ENCODE results near the gene POLG.

POLG gene

DNA sequence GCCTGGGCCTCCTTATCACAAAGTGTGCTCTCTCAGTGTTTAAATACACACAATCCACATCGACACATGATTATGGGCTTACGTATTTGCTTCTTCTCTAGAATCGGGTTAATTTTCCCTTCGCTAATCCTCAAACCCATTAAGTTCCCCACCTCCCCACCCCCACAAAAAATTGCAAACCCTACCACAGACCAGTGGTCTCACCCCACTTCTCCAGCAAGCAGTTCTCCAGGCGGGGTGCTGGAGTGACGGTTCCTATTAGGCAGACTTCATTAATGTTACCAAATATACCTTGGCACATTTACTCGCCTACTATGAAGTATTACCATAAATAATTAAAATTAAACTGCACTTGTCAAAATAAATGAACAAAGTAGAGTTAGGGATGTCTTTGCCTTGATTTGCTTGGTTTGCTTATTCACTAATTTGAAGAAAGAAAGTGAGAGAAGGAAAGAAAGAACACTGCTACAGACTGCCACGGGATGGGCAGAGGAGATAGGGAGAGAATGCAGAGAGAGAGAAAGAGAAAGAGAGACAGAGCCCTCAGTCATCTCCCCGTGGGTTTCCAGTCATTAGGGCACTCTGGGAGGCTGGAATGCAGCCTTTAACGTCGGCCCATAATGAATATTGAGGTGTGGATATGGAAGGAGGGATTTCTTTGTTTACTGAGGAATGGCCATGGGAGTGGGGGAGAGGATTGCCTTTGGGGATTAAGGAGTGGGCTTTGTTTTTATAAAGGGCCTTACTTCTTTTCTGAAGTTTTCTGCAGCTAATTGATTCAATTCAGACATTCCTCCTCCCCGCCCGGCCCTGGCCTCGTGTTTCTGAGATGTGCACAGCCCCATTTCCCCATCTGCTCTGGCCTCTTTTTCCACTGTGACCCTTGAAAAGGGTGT is 39.7 kb upstream of the POLG start:
- peaks cover 19% of the 10 kb centered on the region in 2 experiments for H3K4me1 ChIP-seq (ENCODE audit: control insufficient read depth in 1 of 2, insufficient read depth in 2 of 2, low read length in 2 of 2)
- no peak overlapping the region for H2AFZ ChIP-seq (ENCODE audit: insufficient read depth, low read length, poor library complexity)
- WGBS (ENCODE audit: extremely low coverage, insufficient coverage, insufficient read length) = no CpG with 5 or more reads among the region's 14 CpGs
- no peak overlapping the region for H2BK5ac ChIP-seq (ENCODE audit: low read depth, low read length, poor library complexity)
- H2BK12ac ChIP-seq (ENCODE audit: low read length) = no peak overlapping the region
- H3K36me3 ChIP-seq (ENCODE audit: control insufficient read depth in 1 of 2, insufficient read depth in 2 of 2, low read length in 2 of 2) = no peaks in the 10 kb centered on the region
- H2BK120ac ChIP-seq (ENCODE audit: insufficient read depth, low read length, poor library complexity) = no peak overlapping the region
- H3K23ac ChIP-seq (ENCODE audit: low read length) = no peak overlapping the region
- peaks cover 4% of the 10 kb centered on the region for H3K79me1 ChIP-seq (ENCODE audit: low read length)
- no peak overlapping the region for H3K4me2 ChIP-seq (ENCODE audit: low read length)
- peaks cover 95% of the 10 kb centered on the region for H3K27me3 ChIP-seq (ENCODE audit: insufficient read depth, low read length)
- H4K91ac ChIP-seq (ENCODE audit: low read depth, low read length) = no peak overlapping the region
- no peak overlapping the region for H3K4ac ChIP-seq (ENCODE audit: low read depth, low read length)
- no peak overlapping the region for H4K12ac ChIP-seq (ENCODE audit: low read depth, low read length)
- H3K27ac ChIP-seq (ENCODE audit: low read depth, low read length) = no peak overlapping the region
- no peak overlapping the region for H3K18ac ChIP-seq (ENCODE audit: low read length)
- no peaks in the 10 kb centered on the region for H3K79me2 ChIP-seq (ENCODE audit: control insufficient read depth, insufficient read depth, low read length, poor library complexity)
- H3K9ac ChIP-seq (ENCODE audit: low read length) = no peak overlapping the region
- H3K14ac ChIP-seq (ENCODE audit: low read length) = no peak overlapping the region
- no peak for DNase-seq
- no peak overlapping the region for H2AK5ac ChIP-seq (ENCODE audit: low read length)
- H3K9me3 ChIP-seq (ENCODE audit: insufficient read depth, low read depth, low read length) = peaks cover 18% of the 10 kb centered on the region
- no peak overlapping the region for H3K4me3 ChIP-seq (ENCODE audit: low read depth, low read length)
- no peak overlapping the region for H4K8ac ChIP-seq (ENCODE audit: low read depth, low read length)

DNA sequence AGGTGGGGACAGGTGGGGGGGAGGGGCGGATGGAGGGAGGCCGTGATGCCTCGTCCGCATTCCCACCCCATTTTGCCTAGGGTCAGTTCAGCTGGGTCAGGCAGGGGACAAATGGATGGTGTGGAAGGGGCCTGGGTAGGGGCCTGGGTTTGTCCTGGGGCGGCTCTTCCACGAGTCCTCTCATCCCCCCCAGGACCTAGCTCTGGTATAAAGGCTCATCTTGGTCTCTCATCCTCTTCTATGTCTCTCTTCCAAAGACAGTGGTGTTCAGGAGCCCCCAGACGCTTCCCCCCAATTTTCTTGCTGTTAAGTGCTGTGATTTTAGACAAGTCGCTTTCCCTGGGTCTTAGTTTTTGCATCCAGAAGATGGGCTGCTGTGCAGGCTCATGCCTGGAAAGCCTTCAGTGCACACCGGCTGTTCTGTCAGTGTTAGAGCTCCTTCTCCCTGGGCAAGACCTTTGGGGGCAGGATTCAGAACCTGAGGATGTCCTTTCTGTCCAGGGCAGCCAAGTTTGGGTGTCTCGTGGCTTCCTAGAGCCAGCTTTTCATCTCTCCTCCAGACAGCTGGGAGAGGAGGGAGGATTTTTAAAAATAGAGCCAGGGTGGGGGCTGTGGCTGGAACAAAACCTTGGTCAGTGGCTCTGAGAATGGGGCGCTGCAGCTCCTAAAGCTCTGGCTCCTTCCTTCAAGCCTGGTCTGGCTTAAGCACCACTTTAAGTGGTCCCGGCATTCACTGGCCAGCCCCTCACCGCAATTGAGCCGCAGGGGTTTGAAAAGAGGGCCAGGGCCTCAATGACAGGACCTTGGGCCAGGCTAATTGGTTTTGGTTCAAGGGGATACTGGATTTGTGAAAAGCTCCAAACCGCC is 37.7 kb upstream of the POLG start:
- no peak overlapping the region for H3K4me2 ChIP-seq (ENCODE audit: low read length)
- no peak overlapping the region for H3K4me3 ChIP-seq (ENCODE audit: low read depth, low read length)
- no peak overlapping the region for H4K8ac ChIP-seq (ENCODE audit: low read depth, low read length)
- H2BK5ac ChIP-seq (ENCODE audit: low read depth, low read length, poor library complexity) = no peak overlapping the region
- peaks cover 0 to 7% of the 10 kb centered on the region in 2 experiments for H3K4me1 ChIP-seq (ENCODE audit: control insufficient read depth in 1 of 2, insufficient read depth in 2 of 2, low read length in 2 of 2)
- no CpG with 5 or more reads among the region's 15 CpGs for WGBS (ENCODE audit: extremely low coverage, insufficient coverage, insufficient read length)
- no peak overlapping the region for H2AK5ac ChIP-seq (ENCODE audit: low read length)
- peaks cover 13% of the 10 kb centered on the region for H3K9me3 ChIP-seq (ENCODE audit: insufficient read depth, low read depth, low read length)
- H3K23ac ChIP-seq (ENCODE audit: low read length) = no peak overlapping the region
- no peak overlapping the region for H4K91ac ChIP-seq (ENCODE audit: low read depth, low read length)
- H3K79me1 ChIP-seq (ENCODE audit: low read length) = no peaks in the 10 kb centered on the region
- H3K79me2 ChIP-seq (ENCODE audit: control insufficient read depth, insufficient read depth, low read length, poor library complexity) = no peaks in the 10 kb centered on the region
- no peak overlapping the region for H3K18ac ChIP-seq (ENCODE audit: low read length)
- no peak for DNase-seq
- H3K14ac ChIP-seq (ENCODE audit: low read length) = no peak overlapping the region
- peaks cover 95% of the 10 kb centered on the region for H3K27me3 ChIP-seq (ENCODE audit: insufficient read depth, low read length)
- no peaks in the 10 kb centered on the region for H3K36me3 ChIP-seq (ENCODE audit: control insufficient read depth in 1 of 2, insufficient read depth in 2 of 2, low read length in 2 of 2)
- no peak overlapping the region for H3K4ac ChIP-seq (ENCODE audit: low read depth, low read length)
- H3K9ac ChIP-seq (ENCODE audit: low read length) = no peak overlapping the region
- H4K12ac ChIP-seq (ENCODE audit: low read depth, low read length) = no peak overlapping the region
- H2BK12ac ChIP-seq (ENCODE audit: low read length) = no peak overlapping the region
- no peak overlapping the region for H2BK120ac ChIP-seq (ENCODE audit: insufficient read depth, low read length, poor library complexity)
- H3K27ac ChIP-seq (ENCODE audit: low read depth, low read length) = no peak overlapping the region
- no peak overlapping the region for H2AFZ ChIP-seq (ENCODE audit: insufficient read depth, low read length, poor library complexity)

DNA sequence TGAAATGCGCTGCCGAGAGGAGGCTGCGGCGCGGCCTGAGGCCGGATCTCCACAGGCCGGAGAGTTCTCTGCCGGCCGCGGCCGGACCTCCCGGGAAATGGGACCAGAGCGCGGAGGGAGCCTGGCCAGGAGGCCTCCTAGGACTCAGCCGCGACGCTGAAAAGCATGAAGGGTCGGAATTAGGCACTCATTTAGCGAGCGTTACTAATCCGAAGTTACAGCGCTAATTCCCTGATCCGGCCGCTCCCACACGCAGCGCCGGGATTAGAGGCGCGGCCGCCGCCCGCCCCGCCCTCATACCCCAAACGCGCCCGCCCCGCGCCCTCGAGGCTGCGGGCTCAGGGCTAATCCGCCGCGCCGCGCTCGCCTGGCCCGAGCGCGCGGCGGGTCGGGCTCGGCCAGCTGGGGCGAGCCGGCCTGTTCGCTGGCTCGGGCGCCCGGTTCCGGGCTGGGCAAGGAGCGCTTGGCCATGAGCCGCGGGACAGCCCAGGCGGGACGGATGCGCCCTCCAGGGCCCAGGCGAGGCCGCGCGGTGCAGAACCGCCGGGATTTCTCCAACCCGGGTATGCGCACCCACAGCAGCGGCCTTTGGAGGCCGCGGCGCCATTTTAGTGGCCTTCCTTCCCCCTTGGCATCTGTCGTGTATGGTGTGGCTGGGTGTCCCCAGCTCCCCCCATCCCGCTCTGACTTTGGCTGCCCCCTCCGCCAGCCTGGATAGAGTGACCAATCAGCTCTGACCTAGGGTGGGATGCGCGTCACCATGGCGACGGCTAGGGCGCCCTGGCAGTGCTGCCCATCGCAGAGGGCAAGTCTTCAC is 36.8 kb upstream of the POLG start:
- Histone ChIP-seq H3K4me2 (ENCODE audit: low read length) (peak overlapping the region; percentile 36), H4K91ac (ENCODE audit: low read depth, low read length) (no peak overlapping the region), H3K14ac (ENCODE audit: low read length) (no peak overlapping the region), H3K18ac (ENCODE audit: low read length) (no peak overlapping the region), H2AK5ac (ENCODE audit: low read length) (no peak overlapping the region), H3K79me1 (ENCODE audit: low read length) (no peaks in the 10 kb centered on the region), H3K79me2 (ENCODE audit: control insufficient read depth, insufficient read depth, low read length, poor library complexity) (no peaks in the 10 kb centered on the region), H2BK120ac (ENCODE audit: insufficient read depth, low read length, poor library complexity) (no peak overlapping the region), H2BK12ac (ENCODE audit: low read length) (no peak overlapping the region), H3K23ac (ENCODE audit: low read length) (no peak overlapping the region), H3K27me3 (ENCODE audit: insufficient read depth, low read length) (peaks cover 95% of the 10 kb centered on the region), H3K9ac (ENCODE audit: low read length) (no peak overlapping the region), H3K9me3 (ENCODE audit: insufficient read depth, low read depth, low read length) (peaks cover 18% of the 10 kb centered on the region), H4K8ac (ENCODE audit: low read depth, low read length) (no peak overlapping the region), H3K27ac (ENCODE audit: low read depth, low read length) (no peak overlapping the region), H2BK5ac (ENCODE audit: low read depth, low read length, poor library complexity) (no peak overlapping the region), H3K4me1 (ENCODE audit: control insufficient read depth in 1 of 2, insufficient read depth in 2 of 2, low read length in 2 of 2) (peaks cover 0 to 8% of the 10 kb centered on the region in 2 experiments), H3K4me3 (ENCODE audit: low read depth, low read length) (no peak overlapping the region), H3K36me3 (ENCODE audit: control insufficient read depth in 1 of 2, insufficient read depth in 2 of 2, low read length in 2 of 2) (no peaks in the 10 kb centered on the region), H4K12ac (ENCODE audit: low read depth, low read length) (no peak overlapping the region), H3K4ac (ENCODE audit: low read depth, low read length) (no peak overlapping the region), H2AFZ (ENCODE audit: insufficient read depth, low read length, poor library complexity) (no peak overlapping the region)
- WGBS (ENCODE audit: extremely low coverage, insufficient coverage, insufficient read length) = no CpG with 5 or more reads among the region's 87 CpGs
- peak; percentile 46 to 80 for DNase-seq

DNA sequence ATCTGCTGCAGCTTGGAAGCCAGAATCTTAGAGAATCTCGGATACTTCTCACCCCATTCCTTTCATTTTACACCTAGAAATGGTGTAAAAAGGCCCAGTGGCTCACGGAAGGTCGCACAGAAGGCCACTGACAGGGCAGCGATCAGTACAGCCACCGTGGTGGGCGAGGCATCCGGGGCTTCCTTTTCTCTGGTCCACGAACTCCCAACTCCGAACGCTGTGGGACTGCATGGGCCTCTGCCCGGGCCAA is 36.3 kb upstream of the POLG start:
- no peak overlapping the region for H2AFZ ChIP-seq (ENCODE audit: insufficient read depth, low read length, poor library complexity)
- H3K79me1 ChIP-seq (ENCODE audit: low read length) = no peaks in the 10 kb centered on the region
- no peak overlapping the region for H4K91ac ChIP-seq (ENCODE audit: low read depth, low read length)
- no CpG with 5 or more reads among the region's 11 CpGs for WGBS (ENCODE audit: extremely low coverage, insufficient coverage, insufficient read length)
- H2AK5ac ChIP-seq (ENCODE audit: low read length) = no peak overlapping the region
- H4K8ac ChIP-seq (ENCODE audit: low read depth, low read length) = no peak overlapping the region
- H3K27ac ChIP-seq (ENCODE audit: low read depth, low read length) = no peak overlapping the region
- no peak overlapping the region for H3K23ac ChIP-seq (ENCODE audit: low read length)
- no peak overlapping the region for H3K4me3 ChIP-seq (ENCODE audit: low read depth, low read length)
- peaks cover 97% of the 10 kb centered on the region for H3K27me3 ChIP-seq (ENCODE audit: insufficient read depth, low read length)
- no peak overlapping the region for H2BK5ac ChIP-seq (ENCODE audit: low read depth, low read length, poor library complexity)
- no peaks in the 10 kb centered on the region for H3K79me2 ChIP-seq (ENCODE audit: control insufficient read depth, insufficient read depth, low read length, poor library complexity)
- no peak overlapping the region for H4K12ac ChIP-seq (ENCODE audit: low read depth, low read length)
- no peak overlapping the region for H3K4me2 ChIP-seq (ENCODE audit: low read length)
- H3K36me3 ChIP-seq (ENCODE audit: control insufficient read depth in 1 of 2, insufficient read depth in 2 of 2, low read length in 2 of 2) = no peaks in the 10 kb centered on the region
- no peak for DNase-seq
- H3K4me1 ChIP-seq (ENCODE audit: control insufficient read depth in 1 of 2, insufficient read depth in 2 of 2, low read length in 2 of 2) = peaks cover 0 to 8% of the 10 kb centered on the region in 2 experiments
- no peak overlapping the region for H3K4ac ChIP-seq (ENCODE audit: low read depth, low read length)
- H3K14ac ChIP-seq (ENCODE audit: low read length) = no peak overlapping the region
- H2BK120ac ChIP-seq (ENCODE audit: insufficient read depth, low read length, poor library complexity) = no peak overlapping the region
- H3K18ac ChIP-seq (ENCODE audit: low read length) = no peak overlapping the region
- H2BK12ac ChIP-seq (ENCODE audit: low read length) = no peak overlapping the region
- peaks cover 18% of the 10 kb centered on the region for H3K9me3 ChIP-seq (ENCODE audit: insufficient read depth, low read depth, low read length)
- no peak overlapping the region for H3K9ac ChIP-seq (ENCODE audit: low read length)

Data from trophoblast cell (in vitro differentiated cells and primary cell).